Osteocyte (in vitro differentiated cells): Measurements from ENCODE around the gene ZBTB17. TPM values are rescaled to one million over a fixed set of nuclear protein-coding genes. Genes with fewer than 3 reads are reported as not detected.

Experiments
- DNase-seq: peaks from one replicate; pipeline ENCODE4 v3.0.0; 2021; ENCODE audit warnings: mixed read lengths; ENCODE audit not compliant: unreplicated experiment; ENCODE audit errors: extremely low spot score
- H3K27ac Mint-ChIP-seq: one replicate; pipeline ENCODE4 v1.8.0; 2021; ENCODE audit warnings: mild to moderate bottlenecking, mixed read lengths; ENCODE audit not compliant: unreplicated experiment
- H3K27me3 Mint-ChIP-seq: one replicate; pipeline ENCODE4 v1.8.0; 2021; ENCODE audit warnings: mixed read lengths; ENCODE audit not compliant: unreplicated experiment
- H3K36me3 Mint-ChIP-seq: one replicate; pipeline ENCODE4 v1.8.0; 2021; ENCODE audit warnings: mixed read lengths; ENCODE audit not compliant: unreplicated experiment
- H3K4me1 Mint-ChIP-seq: one replicate; pipeline ENCODE4 v1.8.0; 2021; ENCODE audit warnings: mixed read lengths; ENCODE audit not compliant: unreplicated experiment
- H3K4me3 Mint-ChIP-seq: one replicate; pipeline ENCODE4 v1.8.0; 2021; ENCODE audit warnings: mild to moderate bottlenecking, moderate library complexity, mixed read lengths; ENCODE audit not compliant: unreplicated experiment
- H3K9me3 Mint-ChIP-seq: one replicate; pipeline ENCODE4 v1.8.0; 2021; ENCODE audit warnings: mixed read lengths; ENCODE audit not compliant: unreplicated experiment
- total RNA-seq: library from RNA; stranded (reverse); gene quantifications from 2 replicates; pipeline ENCODE4 v1.2.1, GENCODE V29; 2021
- TF ChIP-seq, protein P1 (sequence below): fragments of 200-600 bp; sonication (generic); IDR thresholded peaks from 2 replicates; pipeline ENCODE4 v1.5.0; 2021; ENCODE audit warnings: antibody characterized with exemption, mild to moderate bottlenecking, moderate library complexity

ZBTB17 gene
- total RNA-seq, 1 donor from 2014 or later = 37.2 TPM

DNA sequence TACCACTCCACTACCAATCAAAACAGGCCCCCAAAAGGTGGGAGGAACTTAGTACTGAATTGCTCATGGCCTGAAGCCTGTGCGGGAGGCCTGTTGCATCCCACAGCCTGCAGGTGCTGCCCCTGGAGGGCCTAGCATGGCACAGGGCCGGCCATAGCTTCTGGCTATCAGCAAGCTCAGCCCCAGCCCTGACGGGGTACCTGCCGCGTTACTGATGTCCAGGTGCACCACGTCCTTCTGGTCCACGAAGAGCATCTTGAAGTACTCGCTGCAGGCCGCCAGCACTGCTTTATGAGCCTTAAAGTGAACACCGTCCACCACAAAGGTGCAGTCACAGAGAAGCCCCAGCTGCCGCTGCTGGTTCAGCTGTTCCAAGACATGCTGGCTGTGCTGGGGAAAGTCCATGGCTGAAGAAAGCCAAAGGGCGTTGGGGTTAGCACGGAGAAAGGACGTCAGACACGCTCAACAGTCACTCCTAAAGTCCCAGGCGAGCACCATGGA is 27.8 kb downstream of the ZBTB17 start:
- no peak for DNase-seq
- Mint-ChIP-seq H3K27ac (peak overlapping the region; percentile 97), H3K4me3 (no peak overlapping the region)

DNA sequence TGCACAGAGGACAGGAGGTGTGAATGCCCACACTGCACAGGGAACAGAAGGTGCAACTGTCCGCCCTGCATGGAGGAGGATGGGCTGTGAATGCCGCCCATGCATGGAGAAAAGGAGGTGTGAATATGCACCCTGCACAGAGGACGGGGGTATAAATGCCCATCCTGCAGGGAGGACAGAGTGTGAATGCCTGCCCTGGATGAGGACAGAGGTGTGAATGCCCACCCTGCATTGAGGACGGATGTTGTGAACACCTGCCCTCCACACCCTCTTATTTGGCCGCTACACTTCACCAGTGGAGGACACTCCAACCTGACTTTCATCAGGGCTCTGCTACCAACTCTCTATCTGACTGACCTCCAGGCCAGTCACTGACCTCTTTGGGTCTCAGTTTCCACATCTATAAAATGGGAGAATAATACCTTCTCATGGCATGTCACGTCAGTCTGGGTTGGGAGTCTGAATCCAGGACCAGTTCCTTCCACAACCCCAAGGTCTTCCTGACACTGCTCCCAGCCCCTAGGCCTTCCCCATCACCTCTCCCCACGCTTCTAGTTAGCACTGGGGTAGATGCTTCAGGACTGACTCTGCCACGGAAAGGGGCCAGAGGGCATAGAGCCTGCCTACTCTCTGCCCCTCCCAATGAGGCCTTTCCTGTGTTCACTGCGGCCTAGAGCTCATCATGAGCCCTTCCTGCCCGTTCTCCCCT is 28.4 kb downstream of the ZBTB17 start:
- H3K4me3 Mint-ChIP-seq = no peak overlapping the region
- DNase-seq = no peak
- no peaks in the 10 kb centered on the region for H3K27me3 Mint-ChIP-seq
- peaks cover 15% of the 10 kb centered on the region for H3K36me3 Mint-ChIP-seq
- TF ChIP-seq, protein P1, sequence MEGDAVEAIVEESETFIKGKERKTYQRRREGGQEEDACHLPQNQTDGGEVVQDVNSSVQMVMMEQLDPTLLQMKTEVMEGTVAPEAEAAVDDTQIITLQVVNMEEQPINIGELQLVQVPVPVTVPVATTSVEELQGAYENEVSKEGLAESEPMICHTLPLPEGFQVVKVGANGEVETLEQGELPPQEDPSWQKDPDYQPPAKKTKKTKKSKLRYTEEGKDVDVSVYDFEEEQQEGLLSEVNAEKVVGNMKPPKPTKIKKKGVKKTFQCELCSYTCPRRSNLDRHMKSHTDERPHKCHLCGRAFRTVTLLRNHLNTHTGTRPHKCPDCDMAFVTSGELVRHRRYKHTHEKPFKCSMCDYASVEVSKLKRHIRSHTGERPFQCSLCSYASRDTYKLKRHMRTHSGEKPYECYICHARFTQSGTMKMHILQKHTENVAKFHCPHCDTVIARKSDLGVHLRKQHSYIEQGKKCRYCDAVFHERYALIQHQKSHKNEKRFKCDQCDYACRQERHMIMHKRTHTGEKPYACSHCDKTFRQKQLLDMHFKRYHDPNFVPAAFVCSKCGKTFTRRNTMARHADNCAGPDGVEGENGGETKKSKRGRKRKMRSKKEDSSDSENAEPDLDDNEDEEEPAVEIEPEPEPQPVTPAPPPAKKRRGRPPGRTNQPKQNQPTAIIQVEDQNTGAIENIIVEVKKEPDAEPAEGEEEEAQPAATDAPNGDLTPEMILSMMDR = no peak
- H3K9me3 Mint-ChIP-seq = no peaks in the 10 kb centered on the region
- no peak overlapping the region for H3K27ac Mint-ChIP-seq
- peaks cover 49% of the 10 kb centered on the region for H3K4me1 Mint-ChIP-seq

More for the DNA sequence above, 27.8 kb downstream of the ZBTB17 start:
- peaks cover 54% of the 10 kb centered on the region for H3K4me1 Mint-ChIP-seq
- H3K27me3 Mint-ChIP-seq = no peaks in the 10 kb centered on the region
- peaks cover 15% of the 10 kb centered on the region for H3K36me3 Mint-ChIP-seq
- H3K9me3 Mint-ChIP-seq = no peaks in the 10 kb centered on the region
- TF ChIP-seq, protein P1 = no peak

DNA sequence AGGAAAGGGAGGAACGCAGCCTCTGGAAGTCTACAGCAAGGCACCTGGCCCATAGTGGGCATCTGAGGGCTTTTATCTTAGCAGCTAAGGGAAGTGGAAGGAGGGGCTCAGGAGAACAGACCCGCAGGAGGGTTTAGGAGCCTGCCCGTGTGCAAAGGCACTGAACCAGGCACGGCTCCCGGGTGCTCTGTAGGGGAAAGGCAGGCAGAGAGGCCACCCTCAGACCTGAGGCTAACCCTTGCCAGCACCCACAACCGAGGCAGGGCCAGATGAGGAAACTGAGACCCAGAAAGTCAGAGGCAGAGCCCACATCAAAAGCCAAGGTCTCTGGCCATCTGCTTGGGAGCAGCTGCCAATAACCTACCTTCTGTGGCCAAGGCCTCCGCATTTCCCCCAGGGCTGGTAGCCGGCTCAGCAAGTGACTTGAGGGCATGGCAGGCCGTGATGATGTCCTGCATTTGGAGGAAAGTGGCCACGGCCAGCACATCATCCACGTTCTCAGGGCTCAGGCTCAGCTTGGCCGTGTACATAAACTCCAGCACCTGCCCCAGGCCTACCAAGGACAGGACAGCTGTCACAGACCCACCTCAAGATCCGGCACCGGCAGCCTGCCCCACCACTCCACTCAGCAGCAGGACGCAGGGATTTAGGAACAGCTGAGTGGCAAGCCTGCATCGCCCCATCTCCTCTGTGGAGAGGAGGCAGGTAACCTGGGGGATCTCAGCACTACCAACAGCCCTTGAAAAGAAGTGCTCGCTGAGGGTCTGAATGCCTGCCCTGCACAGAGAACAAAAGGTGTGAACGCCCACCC is 29.1 kb downstream of the ZBTB17 start:
- Mint-ChIP-seq H3K27ac (no peak overlapping the region), H3K36me3 (peaks cover 15% of the 10 kb centered on the region), H3K27me3 (no peaks in the 10 kb centered on the region), H3K4me3 (no peak overlapping the region), H3K4me1 (peaks cover 41% of the 10 kb centered on the region), H3K9me3 (no peaks in the 10 kb centered on the region)
- TF ChIP-seq, protein P1 = no peak
- no peak for DNase-seq

GRCh38 chr1:15945832-15946448 is 30.0 kb downstream of the ZBTB17 start:
- H3K36me3 Mint-ChIP-seq = peaks cover 20% of the 10 kb centered on the region
- no peak for DNase-seq
- no peaks in the 10 kb centered on the region for H3K27me3 Mint-ChIP-seq
- H3K4me1 Mint-ChIP-seq = peaks cover 33% of the 10 kb centered on the region
- TF ChIP-seq, protein P1 = no peak
- no peak overlapping the region for H3K27ac Mint-ChIP-seq
- H3K4me3 Mint-ChIP-seq = no peak overlapping the region
- no peaks in the 10 kb centered on the region for H3K9me3 Mint-ChIP-seq
